Stimulated activated effector memory CD8-positive, alpha-beta T cell treated with anti-CD3 and anti-CD28 coated beads, Interleukin-12 subunit alpha, Interleukin-12 subunit beta, amount 100 ng/mL, for 72 hours (primary cell): ENCODE data around the gene LEMD2.

Experiments used
- ATAC-seq: fragments of 150-1000 bp; cut with Tn5 transposase; 2 replicates; pipeline ENCODE4 v1.10.0; 2021
- DNase-seq, 2 donors: peaks; one replicate each; pipeline ENCODE4 v3.0.0; 2021 to 2022; ENCODE audit warnings: low spot score in 2 of 2
- H3K27ac Mint-ChIP-seq: one replicate; pipeline ENCODE4 v1.8.0; 2022; ENCODE audit warnings: mild to moderate bottlenecking, mixed read lengths
- H3K36me3 Mint-ChIP-seq: one replicate; pipeline ENCODE4 v1.8.0; 2022; ENCODE audit warnings: mild to moderate bottlenecking, mixed read lengths
- H3K4me1 Mint-ChIP-seq: one replicate; pipeline ENCODE4 v1.8.0; 2022; ENCODE audit warnings: mixed read lengths
- H3K4me3 Mint-ChIP-seq: one replicate; pipeline ENCODE4 v1.8.0; 2022; ENCODE audit warnings: mild to moderate bottlenecking, mixed read lengths
- H3K9me3 Mint-ChIP-seq: one replicate; pipeline ENCODE4 v1.8.0; 2022; ENCODE audit warnings: mixed read lengths

Gene LEMD2

DNA sequence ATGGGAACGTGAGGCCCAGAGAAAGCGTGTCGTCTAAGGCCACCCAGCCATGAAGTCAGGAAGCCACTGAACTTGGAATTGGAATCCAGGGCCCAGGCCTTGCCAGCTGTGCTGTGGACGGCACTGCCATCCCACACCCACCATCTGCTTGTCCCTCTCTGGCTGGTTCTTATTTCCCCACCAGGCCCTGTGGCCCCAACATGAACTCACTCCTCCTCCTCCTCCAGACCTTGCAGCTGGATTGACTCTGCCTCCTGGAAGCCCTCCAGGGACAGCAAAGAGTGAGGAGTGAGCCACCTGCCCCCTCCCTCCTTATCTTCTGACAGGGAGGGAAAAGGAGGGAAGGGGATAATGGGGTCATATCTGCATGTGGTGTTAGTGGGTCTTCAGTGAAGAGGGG is 26.2 kb downstream of the LEMD2 start:
- Mint-ChIP-seq H3K4me1 (peaks cover 5% of the 10 kb centered on the region), H3K4me3 (no peak overlapping the region), H3K36me3 (no peaks in the 10 kb centered on the region), H3K9me3 (no peaks in the 10 kb centered on the region), H3K27ac (peak overlapping the region; percentile 61)
- DNase-seq (no peak), ATAC-seq (no peak)

DNA sequence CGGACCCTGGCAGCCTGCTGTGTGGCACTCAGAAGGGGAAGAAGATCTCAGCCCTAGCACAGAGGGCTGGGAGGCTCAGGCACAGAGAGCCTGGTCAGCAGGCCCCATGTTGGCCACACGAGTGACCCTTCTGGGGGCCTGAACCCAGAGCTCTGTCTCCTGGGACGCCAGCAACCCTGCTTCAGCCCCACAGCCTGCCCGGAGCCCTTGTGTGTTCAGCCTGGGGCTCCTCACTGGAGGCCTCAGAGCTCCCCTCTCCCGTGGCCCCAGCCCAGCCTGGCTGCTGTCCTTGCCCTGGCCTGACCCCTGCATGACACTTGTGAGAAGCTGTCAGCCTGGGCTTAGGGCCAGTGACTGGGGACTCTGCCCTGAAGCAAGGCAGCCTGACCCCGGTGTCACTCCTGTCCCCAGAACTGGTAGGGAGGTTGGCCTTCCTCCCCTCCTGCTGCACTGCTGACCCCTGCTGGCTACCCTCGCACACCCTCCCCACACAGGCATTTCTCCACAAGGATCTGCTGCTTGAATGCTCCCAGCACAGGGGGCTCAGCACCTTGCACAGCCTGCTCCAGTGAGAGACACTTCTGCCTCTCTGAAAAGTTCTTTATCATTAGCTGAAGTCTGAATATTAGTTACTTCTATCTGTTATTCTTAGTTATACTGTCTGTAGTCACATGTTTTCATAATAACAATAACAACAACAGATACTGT is 26.9 kb downstream of the LEMD2 start:
- no peaks in the 10 kb centered on the region for H3K36me3 Mint-ChIP-seq
- H3K9me3 Mint-ChIP-seq, result no peaks in the 10 kb centered on the region
- H3K4me3 Mint-ChIP-seq, result no peak overlapping the region
- ATAC-seq (peak; percentile 65), DNase-seq (peak in 1 of 2 donors; percentile 64)
- peak overlapping the region; percentile 61 for H3K27ac Mint-ChIP-seq
- H3K4me1 Mint-ChIP-seq, result peaks cover 5% of the 10 kb centered on the region

DNA sequence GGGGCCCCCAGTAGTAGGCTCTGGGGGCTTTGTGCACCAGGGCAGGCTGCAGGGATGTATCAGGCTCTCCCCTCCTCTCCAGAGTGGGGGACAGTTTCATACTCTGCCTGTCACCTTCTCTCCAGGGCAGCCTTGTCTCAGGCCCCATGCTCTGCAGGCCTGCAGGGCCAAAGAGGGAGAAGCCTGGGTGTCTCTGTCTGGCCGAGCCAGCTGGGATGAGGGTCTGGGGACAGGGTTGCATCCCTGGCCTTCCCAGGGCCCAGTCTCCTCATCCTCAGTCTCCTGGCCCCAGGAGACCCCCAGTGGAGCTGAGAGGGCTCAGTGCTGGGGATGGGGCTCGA is 27.4 kb downstream of the LEMD2 start:
- H3K4me1 Mint-ChIP-seq, result peaks cover 5% of the 10 kb centered on the region
- ATAC-seq (no peak), DNase-seq (no peak)
- no peaks in the 10 kb centered on the region for H3K36me3 Mint-ChIP-seq
- H3K27ac Mint-ChIP-seq, result no peak overlapping the region
- H3K4me3 Mint-ChIP-seq, result no peak overlapping the region
- H3K9me3 Mint-ChIP-seq, result no peaks in the 10 kb centered on the region

DNA sequence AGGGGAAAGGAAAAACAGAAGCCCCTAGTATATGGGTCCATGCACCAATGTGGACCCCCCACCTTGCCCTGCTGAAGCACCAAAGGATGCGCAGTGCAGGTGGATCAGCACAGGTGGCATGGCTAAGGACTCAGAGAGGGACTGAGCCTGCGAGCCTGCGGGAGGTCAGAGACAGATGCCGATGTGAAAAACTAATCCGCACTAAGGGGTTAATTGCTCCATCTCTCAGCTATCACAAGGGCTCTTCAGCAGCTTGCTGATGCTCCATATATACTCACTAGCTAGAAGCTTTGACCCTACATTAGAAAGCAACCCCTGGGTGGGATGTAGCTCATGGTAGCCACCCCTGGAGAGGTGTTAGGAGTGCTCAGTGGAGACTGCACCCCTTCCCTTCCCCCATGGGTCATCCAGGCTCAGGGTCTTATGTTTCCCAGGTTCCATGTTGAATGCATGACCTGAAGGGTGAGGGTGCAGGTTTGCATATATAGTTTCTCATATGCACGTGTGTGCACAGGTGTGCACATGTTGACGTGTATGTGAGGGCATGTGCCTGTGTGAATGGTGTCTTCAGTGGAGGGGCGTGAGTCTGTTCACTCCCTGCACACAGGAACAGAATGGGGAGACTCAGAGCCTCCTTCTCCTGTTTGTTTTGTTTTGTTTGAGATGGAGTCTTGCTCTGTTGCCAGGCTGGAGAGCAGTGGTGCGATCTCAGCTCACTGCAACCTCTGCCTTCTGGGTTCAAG is 28.9 kb downstream of the LEMD2 start:
- ATAC-seq, result no peak

DNA sequence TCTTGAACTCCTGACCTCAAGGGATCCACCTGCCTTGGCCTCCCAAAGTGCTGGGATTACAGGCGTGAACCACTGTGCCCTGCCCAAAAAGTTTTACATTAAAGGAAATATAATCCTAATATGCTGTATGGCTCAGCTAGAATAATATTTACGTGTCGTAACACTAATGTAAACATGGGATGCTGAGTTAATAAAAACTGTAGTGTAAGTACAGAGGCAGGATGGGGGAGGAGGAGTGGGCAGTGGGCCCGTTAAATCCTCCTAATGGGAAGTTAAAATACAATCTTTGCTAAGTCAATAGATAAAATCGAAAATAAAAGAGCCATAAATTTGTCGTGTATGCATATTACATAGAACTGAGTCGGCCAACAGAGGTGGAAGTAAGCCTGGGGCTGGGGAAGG is 30.1 kb downstream of the LEMD2 start:
- Mint-ChIP-seq H3K4me3 (no peak overlapping the region), H3K9me3 (no peaks in the 10 kb centered on the region), H3K4me1 (no peaks in the 10 kb centered on the region), H3K27ac (no peak overlapping the region), H3K36me3 (no peaks in the 10 kb centered on the region)
- ATAC-seq (no peak), DNase-seq (no peak)

More for the DNA sequence above, 28.9 kb downstream of the LEMD2 start:
- peak overlapping the region; percentile 38 for H3K27ac Mint-ChIP-seq
- H3K9me3 Mint-ChIP-seq, result no peaks in the 10 kb centered on the region
- no peaks in the 10 kb centered on the region for H3K36me3 Mint-ChIP-seq
- no peaks in the 10 kb centered on the region for H3K4me1 Mint-ChIP-seq
- H3K4me3 Mint-ChIP-seq, result no peak overlapping the region
- no peak for DNase-seq

DNA sequence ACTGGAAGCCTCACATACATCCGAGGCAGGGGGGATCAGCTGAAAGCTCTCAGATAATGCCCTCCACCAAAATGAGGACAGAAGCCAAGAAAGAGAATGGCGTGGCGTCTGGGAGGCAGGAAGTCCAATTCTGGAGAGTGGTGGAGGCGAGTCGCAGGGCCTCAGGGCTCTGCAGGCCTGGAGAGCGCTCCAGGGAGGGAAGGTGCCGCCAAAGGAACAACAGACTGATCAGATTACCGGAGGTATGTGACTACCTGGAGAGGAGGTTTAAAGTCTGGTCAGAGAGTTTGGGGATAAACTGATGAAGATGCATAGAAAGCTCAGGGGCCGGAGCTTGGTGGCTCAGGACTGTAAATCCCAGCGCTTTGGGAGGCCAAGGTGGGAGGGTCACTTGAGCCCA is 31.0 kb downstream of the LEMD2 start:
- H3K4me3 Mint-ChIP-seq, result no peak overlapping the region
- H3K27ac Mint-ChIP-seq, result no peak overlapping the region
- no peaks in the 10 kb centered on the region for H3K36me3 Mint-ChIP-seq
- DNase-seq (no peak), ATAC-seq (no peak)
- no peaks in the 10 kb centered on the region for H3K4me1 Mint-ChIP-seq
- no peaks in the 10 kb centered on the region for H3K9me3 Mint-ChIP-seq

DNA sequence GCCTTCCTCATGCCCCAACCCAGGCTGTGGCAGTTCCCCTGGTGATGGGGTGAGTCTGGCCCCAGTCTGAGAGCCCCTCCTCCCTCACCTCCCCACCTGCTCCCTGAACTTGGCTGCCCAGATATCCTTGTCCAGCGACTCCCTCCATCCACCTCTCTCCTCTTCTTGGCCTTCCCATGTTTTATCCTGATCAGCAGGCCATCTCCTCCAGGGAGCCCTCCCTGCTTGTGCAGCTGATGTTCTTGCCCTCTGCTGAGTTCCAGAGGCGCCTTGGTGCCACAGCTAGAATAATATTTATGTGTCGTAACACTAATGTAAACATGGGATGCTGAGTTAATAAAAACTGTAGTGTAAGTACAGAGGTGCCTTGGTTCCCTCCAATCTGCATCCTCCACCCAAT is 31.8 kb downstream of the LEMD2 start:
- Mint-ChIP-seq H3K4me1 (no peaks in the 10 kb centered on the region), H3K4me3 (no peak overlapping the region), H3K36me3 (no peaks in the 10 kb centered on the region), H3K9me3 (no peaks in the 10 kb centered on the region), H3K27ac (no peak overlapping the region)
- DNase-seq, result no peak
- no peak for ATAC-seq

DNA sequence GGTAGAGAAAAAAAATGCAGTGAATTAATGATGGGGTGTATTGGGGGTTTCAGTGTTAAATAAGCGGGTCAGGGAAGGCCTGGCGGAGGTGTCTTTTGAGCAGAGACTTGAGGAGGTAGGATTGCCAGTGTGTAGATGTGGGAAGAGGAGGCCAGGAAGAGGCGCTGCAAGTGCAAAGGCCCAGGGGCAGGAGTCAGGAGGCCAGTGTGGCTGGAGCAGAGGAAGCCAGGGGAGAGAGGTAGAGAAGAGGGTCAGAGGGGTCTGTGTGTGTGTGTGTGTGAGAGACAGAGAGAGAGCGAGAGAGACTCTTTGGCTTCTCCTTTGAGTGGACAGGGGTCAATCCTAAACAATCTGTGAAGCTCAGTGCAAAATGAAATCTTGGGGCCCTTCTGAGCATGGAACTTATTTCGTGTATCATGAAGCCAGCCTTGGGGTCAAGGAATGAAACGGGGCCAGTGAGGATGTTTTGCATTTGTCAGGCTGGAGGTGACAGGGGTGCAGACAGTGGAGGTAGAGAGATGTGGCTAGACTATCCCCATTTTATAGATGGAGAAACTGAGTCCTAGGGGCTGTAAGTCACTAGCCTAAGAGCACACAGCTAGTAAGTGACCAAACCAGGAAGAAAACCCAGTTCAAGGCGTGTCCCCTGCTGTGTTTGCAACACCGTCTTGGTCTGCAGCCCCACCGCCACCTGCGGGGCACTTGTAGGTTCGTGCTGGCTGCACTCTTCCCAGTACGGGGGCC is 32.5 kb downstream of the LEMD2 start:
- Mint-ChIP-seq H3K4me3 (no peak overlapping the region), H3K9me3 (no peaks in the 10 kb centered on the region), H3K4me1 (no peaks in the 10 kb centered on the region), H3K36me3 (no peaks in the 10 kb centered on the region), H3K27ac (no peak overlapping the region)
- DNase-seq (no peak), ATAC-seq (no peak)

DNA sequence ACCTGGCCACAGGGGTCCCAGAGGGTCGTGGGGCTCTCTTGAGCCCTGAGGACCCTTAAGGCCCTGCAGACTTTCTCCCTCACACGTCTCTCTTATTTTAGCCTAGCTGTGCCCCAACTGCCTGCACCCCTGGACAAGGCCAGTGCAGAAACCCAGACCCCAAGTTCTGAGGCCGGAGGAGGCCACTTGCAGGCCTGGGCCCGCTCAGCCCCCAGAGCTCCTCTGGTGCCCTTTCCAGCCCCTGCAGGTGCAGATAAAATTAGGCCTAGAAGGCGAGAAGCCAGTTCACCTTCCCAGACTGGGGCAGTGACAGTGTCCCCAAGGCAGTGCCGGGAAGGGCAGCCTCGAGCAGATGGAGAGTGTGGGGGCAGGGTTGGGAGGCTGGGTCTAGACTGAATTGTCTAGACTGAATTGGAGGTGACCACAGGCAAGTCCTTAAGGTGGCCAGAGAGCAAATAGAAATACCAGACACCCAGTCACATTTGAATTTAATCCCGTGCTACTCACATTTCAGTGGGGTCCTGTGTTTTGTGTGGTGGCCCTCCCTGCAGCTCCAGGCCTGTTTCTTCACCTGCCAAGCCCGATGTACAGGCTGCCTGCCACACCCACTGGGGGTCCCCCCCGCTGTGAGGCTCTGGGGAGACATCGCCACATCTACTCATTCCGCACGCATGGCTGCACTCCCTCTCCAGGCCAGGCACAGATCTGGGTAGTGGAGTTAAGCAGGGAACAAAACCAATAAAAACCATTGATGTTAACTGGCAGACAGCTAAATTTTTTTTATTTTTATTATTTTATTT is 33.7 kb downstream of the LEMD2 start:
- no peaks in the 10 kb centered on the region for H3K4me1 Mint-ChIP-seq
- H3K36me3 Mint-ChIP-seq, result no peaks in the 10 kb centered on the region
- no peak for ATAC-seq
- no peaks in the 10 kb centered on the region for H3K9me3 Mint-ChIP-seq
- H3K27ac Mint-ChIP-seq, result no peak overlapping the region
- H3K4me3 Mint-ChIP-seq, result no peak overlapping the region
- DNase-seq, result no peak

DNA sequence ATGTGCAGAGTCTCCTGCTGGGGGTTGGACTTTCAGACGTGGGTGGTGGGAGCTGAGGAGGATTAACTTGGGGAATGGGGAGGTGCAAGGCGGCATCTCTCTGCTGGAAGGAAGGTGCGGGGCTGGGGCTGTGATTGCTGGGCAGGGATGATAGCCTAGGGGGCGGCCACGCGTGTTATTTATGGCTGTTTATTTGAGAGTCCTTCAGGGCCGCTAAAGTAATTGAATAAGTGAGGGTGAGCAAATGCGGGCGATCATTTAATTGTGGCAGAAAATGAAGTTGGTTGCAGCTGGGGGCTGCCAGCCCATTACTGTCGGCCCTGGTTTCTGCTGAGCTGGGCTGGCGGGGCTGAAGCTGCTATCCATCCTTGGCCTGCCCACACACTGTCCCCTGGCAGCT is 34.7 kb downstream of the LEMD2 start:
- Mint-ChIP-seq H3K4me1 (no peaks in the 10 kb centered on the region), H3K9me3 (no peaks in the 10 kb centered on the region), H3K27ac (no peak overlapping the region), H3K36me3 (no peaks in the 10 kb centered on the region), H3K4me3 (no peak overlapping the region)
- ATAC-seq, result no peak
- DNase-seq, result no peak

DNA sequence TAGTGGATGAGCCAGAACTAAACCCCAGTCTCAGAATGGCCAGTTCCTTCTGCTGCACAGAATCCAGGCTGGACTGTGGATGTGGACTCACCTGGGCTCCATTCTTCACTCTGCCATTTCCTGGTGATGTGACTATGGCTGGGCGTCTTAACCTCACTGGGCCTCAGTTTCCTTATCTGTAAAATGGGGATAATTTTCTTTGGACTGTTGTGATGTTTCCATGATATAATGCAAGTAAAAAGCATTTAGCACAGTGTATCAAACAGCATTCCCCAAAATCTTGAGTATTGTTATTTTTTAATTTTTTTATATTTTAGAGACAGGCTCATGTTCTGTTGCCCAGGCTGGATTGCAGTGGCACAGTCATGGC is 36.3 kb downstream of the LEMD2 start:
- H3K4me3 Mint-ChIP-seq, result no peak overlapping the region
- DNase-seq (no peak), ATAC-seq (no peak)
- no peaks in the 10 kb centered on the region for H3K36me3 Mint-ChIP-seq
- H3K27ac Mint-ChIP-seq, result no peak overlapping the region
- no peaks in the 10 kb centered on the region for H3K9me3 Mint-ChIP-seq
- H3K4me1 Mint-ChIP-seq, result no peaks in the 10 kb centered on the region

DNA sequence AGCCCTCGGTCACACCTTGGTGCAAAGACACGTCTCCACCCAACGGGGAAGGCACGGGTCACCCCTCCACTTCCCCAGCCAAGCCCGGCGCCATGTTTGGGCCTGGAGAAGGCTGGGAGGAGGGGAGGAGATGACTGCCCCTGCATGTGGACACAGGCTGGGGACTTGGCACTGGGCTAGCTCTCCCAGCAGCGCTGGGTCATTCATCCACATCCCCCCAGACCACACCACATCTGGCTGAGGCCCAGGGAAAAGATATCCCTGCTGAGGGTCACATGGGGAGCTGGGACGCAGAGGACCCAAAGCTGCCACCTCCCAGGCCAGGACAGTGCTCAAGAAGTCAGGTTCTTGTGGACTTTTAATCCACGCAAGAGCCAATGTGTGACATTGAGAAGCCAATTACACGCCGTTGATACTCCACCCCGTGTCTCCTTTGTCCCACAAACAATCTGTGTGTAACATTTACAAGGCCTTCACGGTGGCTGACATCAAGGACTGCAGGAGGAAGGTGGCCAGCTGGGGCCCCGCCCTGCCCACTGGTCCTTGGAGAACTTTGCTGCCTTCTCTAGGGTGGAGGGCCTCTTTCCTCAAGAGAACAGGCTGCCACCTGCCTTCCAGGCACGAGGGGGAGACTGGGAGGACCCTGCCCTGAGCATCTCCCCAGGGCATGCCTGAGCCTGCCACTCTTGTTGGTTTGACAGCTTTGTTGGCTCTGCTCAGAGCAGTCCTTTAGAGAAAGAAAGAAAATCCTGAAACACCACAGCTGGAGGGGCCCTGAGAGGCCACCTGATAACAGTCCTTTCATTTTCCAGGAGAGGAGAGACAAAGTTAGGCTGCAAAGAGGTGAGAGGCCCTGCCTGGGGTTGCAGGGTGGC is 36.9 kb downstream of the LEMD2 start:
- no peak for ATAC-seq
- Mint-ChIP-seq H3K9me3 (no peaks in the 10 kb centered on the region), H3K36me3 (no peaks in the 10 kb centered on the region), H3K4me1 (no peaks in the 10 kb centered on the region), H3K27ac (no peak overlapping the region), H3K4me3 (no peak overlapping the region)
- DNase-seq, result no peak

DNA sequence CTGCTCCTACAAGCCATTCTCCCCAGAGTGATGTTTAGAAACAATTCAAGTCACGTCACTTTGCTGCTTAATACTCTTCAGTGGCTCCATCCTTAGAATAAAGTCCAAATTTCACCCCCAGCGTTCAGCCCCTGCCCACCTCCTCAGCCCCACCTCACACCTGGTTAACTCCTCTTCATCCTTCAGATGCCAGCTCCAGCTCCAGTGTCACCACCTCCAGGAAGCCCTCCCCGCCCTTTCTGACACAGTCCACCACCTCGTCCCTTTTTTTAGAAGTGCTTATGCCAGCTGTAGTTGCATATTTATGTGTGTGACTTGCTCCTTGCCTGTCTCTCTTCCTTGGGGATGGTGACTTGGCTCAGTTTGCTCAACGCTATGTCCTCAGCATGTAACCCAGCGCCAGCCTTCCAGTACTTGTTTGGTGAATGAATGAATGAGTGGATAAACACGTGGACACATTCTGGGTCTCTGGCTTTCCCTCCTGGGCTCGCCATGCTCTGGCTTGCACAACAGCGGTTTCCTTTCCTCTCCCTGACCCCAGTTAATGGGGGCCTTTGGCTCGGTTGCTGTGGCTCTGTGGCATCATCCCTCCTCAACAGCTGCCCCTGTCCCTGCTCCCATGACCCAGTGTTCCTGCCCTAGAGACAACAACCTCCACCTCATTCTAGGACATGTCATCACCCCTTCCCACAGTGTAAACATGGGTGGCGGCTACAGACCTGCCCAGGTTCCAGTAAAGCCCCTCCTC is 38.5 kb downstream of the LEMD2 start:
- Mint-ChIP-seq H3K4me1 (no peaks in the 10 kb centered on the region), H3K4me3 (no peak overlapping the region), H3K9me3 (no peaks in the 10 kb centered on the region), H3K27ac (no peak overlapping the region), H3K36me3 (no peaks in the 10 kb centered on the region)
- DNase-seq (no peak), ATAC-seq (no peak)

DNA sequence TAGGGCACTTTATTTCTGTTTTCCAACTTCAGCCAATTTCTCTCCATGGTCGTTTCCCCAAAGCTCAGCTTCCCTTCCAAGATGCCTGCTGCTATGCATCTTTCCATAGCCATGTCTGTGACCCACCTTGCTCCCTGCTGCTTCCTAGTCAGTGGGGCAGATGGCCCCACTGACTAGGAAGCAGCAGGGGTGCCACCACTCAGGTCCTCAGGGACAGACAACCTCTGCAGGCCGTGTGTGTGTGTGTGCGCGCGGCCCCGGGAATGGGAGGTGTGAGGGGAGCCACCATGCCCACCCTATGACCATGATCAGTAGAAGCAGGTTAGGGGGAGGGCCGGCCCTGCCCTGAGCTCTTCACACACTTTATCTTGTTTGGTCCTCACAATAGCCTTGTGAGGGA is 39.5 kb downstream of the LEMD2 start:
- Mint-ChIP-seq H3K4me1 (peaks cover 1% of the 10 kb centered on the region), H3K4me3 (no peak overlapping the region), H3K9me3 (no peaks in the 10 kb centered on the region), H3K27ac (no peak overlapping the region), H3K36me3 (no peaks in the 10 kb centered on the region)
- DNase-seq (no peak), ATAC-seq (no peak)
